Upper lobe of left lung (tissue), 4 donors: ENCODE data around the gene LYPD6B.

Source experiments
- EP300 ChIP-seq, 4 donors: sonication (generic); formaldehyde crosslinking; IDR thresholded peaks; one replicate each; pipeline ENCODE4 v1.5.1; 2017; ENCODE audit warnings: antibody characterized with exemption in 4 of 4, control low read depth in 2 of 4
- POLR2A ChIP-seq, 4 donors: fragments of 450-650 bp; IDR thresholded peaks; one replicate each; pipeline ENCODE4 v1.5.1; 2016 to 2017; ENCODE audit warnings: antibody characterized with exemption in 4 of 4, mild to moderate bottlenecking in 2 of 4
- POLR2AphosphoS5 ChIP-seq, 2 donors: sonication (generic); formaldehyde crosslinking; IDR thresholded peaks; one replicate each; pipeline ENCODE4 v1.5.1; 2017; ENCODE audit warnings: antibody characterized with exemption in 2 of 2
- TF ChIP-seq, protein P1 (sequence below), 6 experiments: fragments of 450-650 bp in 4 of 6; fragments of 200-600 bp in 2 of 6; sonication (generic) in 2 of 6; IDR thresholded peaks; one replicate each; pipeline ENCODE4 v1.5.1; 2016 to 2019; ENCODE audit warnings: antibody characterized with exemption in 6 of 6

DNA sequence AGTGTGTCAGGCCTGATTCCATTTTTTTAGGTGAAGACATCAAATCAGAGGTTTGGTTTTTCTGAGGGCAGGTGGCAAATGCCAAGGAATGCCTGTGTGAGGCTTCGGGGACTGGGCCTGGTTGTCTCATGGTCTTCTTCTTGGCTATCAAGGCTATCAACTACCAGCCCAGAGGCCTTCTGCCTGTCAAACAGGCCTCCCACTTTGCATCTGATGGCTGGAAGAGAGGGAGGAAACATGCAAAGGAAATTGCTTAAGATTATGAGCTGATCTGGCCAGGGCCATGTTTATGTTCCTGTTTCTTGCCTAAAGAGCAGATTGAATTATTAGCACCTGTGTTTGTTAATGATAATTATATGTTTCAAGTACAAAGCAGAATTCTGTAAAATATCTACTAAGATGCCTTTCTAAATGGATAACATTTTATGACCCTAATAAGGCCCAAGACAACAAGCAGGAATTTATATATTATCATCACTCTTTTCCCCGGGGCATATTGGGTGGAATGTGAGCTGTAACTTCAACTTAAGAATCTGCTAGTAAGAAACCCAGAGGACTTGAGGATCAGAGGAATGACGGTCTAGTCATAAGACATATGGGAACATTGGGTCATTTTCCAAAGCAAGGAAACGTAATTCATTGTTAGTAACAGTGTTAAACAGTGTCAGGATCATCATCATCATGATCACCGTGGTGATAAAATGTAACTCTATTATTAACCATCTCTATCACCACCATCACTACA is 123.2 kb downstream of the LYPD6B start:
- TF ChIP-seq, protein P1, sequence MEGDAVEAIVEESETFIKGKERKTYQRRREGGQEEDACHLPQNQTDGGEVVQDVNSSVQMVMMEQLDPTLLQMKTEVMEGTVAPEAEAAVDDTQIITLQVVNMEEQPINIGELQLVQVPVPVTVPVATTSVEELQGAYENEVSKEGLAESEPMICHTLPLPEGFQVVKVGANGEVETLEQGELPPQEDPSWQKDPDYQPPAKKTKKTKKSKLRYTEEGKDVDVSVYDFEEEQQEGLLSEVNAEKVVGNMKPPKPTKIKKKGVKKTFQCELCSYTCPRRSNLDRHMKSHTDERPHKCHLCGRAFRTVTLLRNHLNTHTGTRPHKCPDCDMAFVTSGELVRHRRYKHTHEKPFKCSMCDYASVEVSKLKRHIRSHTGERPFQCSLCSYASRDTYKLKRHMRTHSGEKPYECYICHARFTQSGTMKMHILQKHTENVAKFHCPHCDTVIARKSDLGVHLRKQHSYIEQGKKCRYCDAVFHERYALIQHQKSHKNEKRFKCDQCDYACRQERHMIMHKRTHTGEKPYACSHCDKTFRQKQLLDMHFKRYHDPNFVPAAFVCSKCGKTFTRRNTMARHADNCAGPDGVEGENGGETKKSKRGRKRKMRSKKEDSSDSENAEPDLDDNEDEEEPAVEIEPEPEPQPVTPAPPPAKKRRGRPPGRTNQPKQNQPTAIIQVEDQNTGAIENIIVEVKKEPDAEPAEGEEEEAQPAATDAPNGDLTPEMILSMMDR (IDR thresholded peaks at IDR 0.05), result no peak
- TF ChIP-seq POLR2A (IDR thresholded peaks at IDR 0.05) (no peak), POLR2AphosphoS5 (IDR thresholded peaks at IDR 0.05) (no peak), EP300 (IDR thresholded peaks at IDR 0.05) (no peak)
